ENCODE data around the gene CHRNA4.

Gene CHRNA4

DNA sequence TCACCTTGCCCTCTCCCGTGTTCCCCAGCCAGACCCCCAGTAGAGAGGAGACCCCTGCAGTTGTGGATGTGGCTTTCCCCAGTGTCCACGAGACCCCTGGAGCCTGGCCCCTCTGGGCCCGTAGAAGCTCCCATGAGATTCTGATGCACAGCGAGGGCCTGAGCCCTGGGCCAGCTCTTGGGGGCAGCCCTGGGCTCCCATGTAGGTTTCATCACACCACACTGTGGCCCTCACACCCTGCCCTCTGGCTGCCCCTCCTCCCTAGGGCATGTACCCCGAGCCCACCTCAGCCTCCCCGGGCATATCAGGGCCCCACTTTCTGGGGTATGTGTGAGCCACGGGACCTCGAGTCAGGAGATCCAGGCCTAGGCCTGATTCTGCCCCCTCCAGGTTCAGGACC is 7.0 kb upstream of the CHRNA4 start:
- no peak for DNase-seq (ENCODE audit: extremely low read depth, insufficient read length)
- TF ChIP-seq, protein P1, sequence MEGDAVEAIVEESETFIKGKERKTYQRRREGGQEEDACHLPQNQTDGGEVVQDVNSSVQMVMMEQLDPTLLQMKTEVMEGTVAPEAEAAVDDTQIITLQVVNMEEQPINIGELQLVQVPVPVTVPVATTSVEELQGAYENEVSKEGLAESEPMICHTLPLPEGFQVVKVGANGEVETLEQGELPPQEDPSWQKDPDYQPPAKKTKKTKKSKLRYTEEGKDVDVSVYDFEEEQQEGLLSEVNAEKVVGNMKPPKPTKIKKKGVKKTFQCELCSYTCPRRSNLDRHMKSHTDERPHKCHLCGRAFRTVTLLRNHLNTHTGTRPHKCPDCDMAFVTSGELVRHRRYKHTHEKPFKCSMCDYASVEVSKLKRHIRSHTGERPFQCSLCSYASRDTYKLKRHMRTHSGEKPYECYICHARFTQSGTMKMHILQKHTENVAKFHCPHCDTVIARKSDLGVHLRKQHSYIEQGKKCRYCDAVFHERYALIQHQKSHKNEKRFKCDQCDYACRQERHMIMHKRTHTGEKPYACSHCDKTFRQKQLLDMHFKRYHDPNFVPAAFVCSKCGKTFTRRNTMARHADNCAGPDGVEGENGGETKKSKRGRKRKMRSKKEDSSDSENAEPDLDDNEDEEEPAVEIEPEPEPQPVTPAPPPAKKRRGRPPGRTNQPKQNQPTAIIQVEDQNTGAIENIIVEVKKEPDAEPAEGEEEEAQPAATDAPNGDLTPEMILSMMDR (IDR thresholded peaks at IDR 0.05; ENCODE audit: insufficient read depth, low read length, poor library complexity, severe bottlenecking), result no peak
- H3K4me3 ChIP-seq (replicated peaks; ENCODE audit: low read depth, low read length), result no peak overlapping the region
- no peaks in the 10 kb centered on the region for H3K36me3 ChIP-seq (ENCODE audit: control insufficient read depth, insufficient read depth, low read length)
- H3K27me3 ChIP-seq (replicated peaks; ENCODE audit: control insufficient read depth, insufficient read depth, low read length), result peaks cover 2% of the 10 kb centered on the region; the same call in 1 of the 2 replicates

- Histone ChIP-seq H3K36me3 (ENCODE audit: control insufficient read depth, insufficient read depth, low read length) (no peaks in the 10 kb centered on the region), H3K27me3 (replicated peaks; ENCODE audit: control insufficient read depth, insufficient read depth, low read length) (peaks cover 2% of the 10 kb centered on the region; the same call in 1 of the 2 replicates), H3K4me3 (replicated peaks; ENCODE audit: low read depth, low read length) (no peak overlapping the region)
- TF ChIP-seq, protein P1 (IDR thresholded peaks at IDR 0.05; ENCODE audit: insufficient read depth, low read length, poor library complexity, severe bottlenecking), result no peak
- no peak for DNase-seq (ENCODE audit: extremely low read depth, insufficient read length)
Measured at GRCh38 chr20:63367446-63368055, 6.4 kb upstream of the CHRNA4 start.

DNA sequence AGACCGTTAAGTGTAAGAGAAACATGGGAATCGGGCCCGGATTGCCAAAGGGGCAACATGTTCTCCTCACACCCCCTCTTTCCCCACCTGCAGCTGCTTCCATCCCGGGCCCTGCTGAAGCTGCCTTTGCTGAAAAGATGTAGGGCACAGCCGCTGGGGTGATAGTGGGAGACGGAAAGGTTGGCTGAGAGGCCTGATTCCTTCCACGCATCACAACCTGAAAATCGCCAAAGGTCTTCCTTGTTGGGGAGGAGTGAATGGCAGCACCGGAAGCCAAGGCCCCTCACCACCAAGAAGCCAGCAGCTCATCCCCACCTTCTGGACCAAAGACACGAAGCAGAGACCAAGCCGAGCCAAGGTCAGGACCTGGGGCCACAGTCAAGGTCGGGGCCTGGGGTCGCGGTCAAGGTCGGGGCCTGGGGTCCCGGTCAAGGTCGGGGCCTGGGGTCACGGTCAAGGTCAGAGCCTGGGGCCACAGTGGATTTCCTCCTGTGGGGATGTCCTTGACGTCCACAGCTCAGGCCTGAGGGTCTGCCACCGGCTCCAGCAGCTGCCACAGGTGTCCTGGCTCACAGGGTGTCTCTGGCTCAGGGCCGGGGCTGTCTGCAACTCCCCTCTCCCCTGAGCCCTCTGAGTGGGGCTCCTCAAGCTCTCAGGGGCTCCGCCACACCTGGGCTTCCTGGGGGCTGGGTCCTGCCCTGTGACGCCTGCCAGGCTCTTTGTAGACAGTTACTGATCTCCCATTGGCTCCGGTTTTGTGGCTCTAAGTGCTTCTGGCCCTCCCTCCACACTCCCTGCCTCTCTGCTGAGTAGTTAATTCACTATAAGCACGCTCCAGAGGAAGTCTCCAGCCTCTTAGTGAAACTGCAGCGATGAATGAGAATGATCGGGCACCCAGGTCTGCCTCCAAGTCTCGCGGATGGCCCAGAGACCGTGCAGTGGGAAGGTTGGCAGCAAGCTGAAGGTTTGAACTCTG is 5.5 kb upstream of the CHRNA4 start:
- Histone ChIP-seq H3K36me3 (ENCODE audit: control insufficient read depth, insufficient read depth, low read length) (no peaks in the 10 kb centered on the region), H3K27me3 (replicated peaks; ENCODE audit: control insufficient read depth, insufficient read depth, low read length) (peaks cover 2% of the 10 kb centered on the region; the same call in 1 of the 2 replicates), H3K4me3 (replicated peaks; ENCODE audit: low read depth, low read length) (no peak overlapping the region)
- TF ChIP-seq, protein P1 (IDR thresholded peaks at IDR 0.05; ENCODE audit: insufficient read depth, low read length, poor library complexity, severe bottlenecking), result no peak
- no peak for DNase-seq (ENCODE audit: extremely low read depth, insufficient read length)

DNA sequence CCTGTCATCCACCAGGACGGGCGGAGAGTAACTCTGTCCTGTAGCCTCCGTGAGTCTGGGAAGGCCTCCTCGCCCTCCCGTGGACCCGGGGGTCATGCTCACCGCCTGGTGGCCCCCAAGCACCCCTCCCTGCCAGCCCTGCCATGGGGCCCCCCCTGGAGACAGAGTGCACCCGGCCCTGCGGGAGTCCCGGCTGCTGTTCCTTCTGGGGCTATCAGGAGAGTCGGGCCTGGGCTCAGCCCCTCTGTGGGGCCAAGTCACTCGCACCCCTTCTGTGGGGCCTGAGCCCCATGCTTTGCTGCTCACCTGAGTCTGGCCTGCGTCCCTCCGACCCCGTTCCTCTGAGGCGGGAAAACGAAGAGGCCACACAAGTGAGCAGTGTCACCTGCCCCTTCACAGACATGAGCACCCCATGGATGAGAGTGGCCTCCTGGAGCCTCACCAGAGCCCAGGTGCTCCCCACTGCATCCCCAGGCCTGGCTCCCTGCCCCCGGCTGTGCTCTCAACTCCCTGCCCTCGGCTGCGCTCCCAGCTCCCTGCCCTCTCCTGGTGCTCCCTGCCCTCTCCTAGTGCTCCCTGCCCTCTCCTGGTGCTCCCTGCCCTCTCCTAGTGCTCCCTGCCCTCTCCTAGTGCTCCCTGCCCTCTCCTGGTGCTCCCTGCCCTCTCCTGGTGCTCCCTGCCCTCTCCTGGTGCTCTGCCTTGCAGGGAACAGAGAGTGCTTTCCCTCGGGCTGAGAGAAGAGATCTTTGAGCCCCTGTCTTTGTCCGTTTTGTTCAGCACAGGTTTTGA is 4.6 kb upstream of the CHRNA4 start:
- TF ChIP-seq, protein P1 (IDR thresholded peaks at IDR 0.05; ENCODE audit: insufficient read depth, low read length, poor library complexity, severe bottlenecking), result no peak
- Histone ChIP-seq H3K27me3 (replicated peaks; ENCODE audit: control insufficient read depth, insufficient read depth, low read length) (peaks cover 2% of the 10 kb centered on the region; the same call in 1 of the 2 replicates), H3K36me3 (ENCODE audit: control insufficient read depth, insufficient read depth, low read length) (no peaks in the 10 kb centered on the region), H3K4me3 (replicated peaks; ENCODE audit: low read depth, low read length) (no peak overlapping the region)
- no peak for DNase-seq (ENCODE audit: extremely low read depth, insufficient read length)

- TF ChIP-seq, protein P1 (IDR thresholded peaks at IDR 0.05; ENCODE audit: insufficient read depth, low read length, poor library complexity, severe bottlenecking), result no peak
- H3K27me3 ChIP-seq (replicated peaks; ENCODE audit: control insufficient read depth, insufficient read depth, low read length), result peaks cover 2% of the 10 kb centered on the region; the same call in 1 of the 2 replicates
- no peak for DNase-seq (ENCODE audit: extremely low read depth, insufficient read length)
- H3K4me3 ChIP-seq (replicated peaks; ENCODE audit: low read depth, low read length), result no peak overlapping the region
- H3K36me3 ChIP-seq (ENCODE audit: control insufficient read depth, insufficient read depth, low read length), result no peaks in the 10 kb centered on the region
Measured at GRCh38 chr20:63364801-63365585, 3.8 kb upstream of the CHRNA4 start.
